ENCODE data around the gene C19orf12. TPM values are rescaled to one million over a fixed set of nuclear protein-coding genes. Genes with fewer than 3 reads are reported as not detected.

Gene C19orf12
- total RNA-seq, 1 experiment from 2014 or later: 10.0 TPM

GRCh38 chr19:29757551-29757950 lies 42.5 kb upstream of the C19orf12 start:
- ChIA-PET CTCF (no interaction called here), POLR2A (no interaction called here)
- intact Hi-C loops (cut with micrococcal nuclease): no loop called here

More at GRCh38 chr19:29757551-29757950, 42.5 kb upstream of the C19orf12 start:
- H4K20me1 ChIP-seq (ENCODE audit: insufficient read depth): no peaks in the 10 kb centered on the region
- no peaks in the 10 kb centered on the region for H3K36me3 ChIP-seq (ENCODE audit: control insufficient read depth in 1 of 2, insufficient read depth in 2 of 2, low read length in 2 of 2)
- DNase-seq (ENCODE audit: low read depth, low spot score) (no peak), ATAC-seq (no peak)
- H3K4me1 ChIP-seq (ENCODE audit: control insufficient read depth in 1 of 2, insufficient read depth in 2 of 2, low read length in 2 of 2): peaks cover 0 to 10% of the 10 kb centered on the region in 2 experiments; a peak in 2 of 4 replicates
- RAD21 ChIA-PET (ENCODE audit: low non-redundant PET in 1 of 2, low total read pairs in 2 of 2, uncharacterized antibody in 2 of 2, unreplicated experiment in 2 of 2): no interaction called here
- H3K27ac ChIP-seq (ENCODE audit: low read depth, low read length): no peak overlapping the region
- H3K9me2 ChIP-seq (ENCODE audit: insufficient read depth): no peaks in the 10 kb centered on the region
- no peak overlapping the region for H2AFZ ChIP-seq (ENCODE audit: low read depth, low read length, poor library complexity, severe bottlenecking)
- H3K27me3 ChIP-seq (ENCODE audit: insufficient read depth, low read length): no peaks in the 10 kb centered on the region
- no peaks in the 10 kb centered on the region for H3K9me3 ChIP-seq (ENCODE audit: control insufficient read depth in 1 of 2, insufficient read depth in 1 of 2, low read depth in 1 of 2, low read length in 2 of 2)
- TF ChIP-seq SRF (IDR thresholded peaks at IDR 0.05; ENCODE audit: low read depth): no peak
- TF ChIP-seq ZBTB33 (IDR thresholded peaks at IDR 0.05; ENCODE audit: extremely low read depth, insufficient replicate concordance, low read length): no peak
- no peak for TF ChIP-seq REST (IDR thresholded peaks at IDR 0.05; ENCODE audit: low read depth)
- no peak for TF ChIP-seq POLR2AphosphoS5 (IDR thresholded peaks at IDR 0.05; ENCODE audit: low read depth, low read length)
- no peaks in the 10 kb centered on the region for H3K79me2 ChIP-seq (ENCODE audit: insufficient read depth, low read length)
- H3K4me2 ChIP-seq (ENCODE audit: low read length): no peak overlapping the region
- no peak overlapping the region for H3K4me3 ChIP-seq (replicated peaks in 1 of 2; ENCODE audit: low read depth in 1 of 2, low read length in 2 of 2)
- no TSS peak for BruUV-seq (replicated peaks)
- H3K9ac ChIP-seq (ENCODE audit: low read length): no peak overlapping the region

All from HCT116 (cell line).